IgD-negative memory B cell (primary cell): ENCODE data around the gene TRABD2A. TPM values are rescaled to one million over a fixed set of nuclear protein-coding genes. Genes with fewer than 3 reads are reported as not detected.

Experiments
- H3K27ac Mint-ChIP-seq, 3 donors: one replicate each; pipeline ENCODE4 v1.8.0; 2020 to 2022; ENCODE audit warnings: mild to moderate bottlenecking in 3 of 3, mixed read lengths in 3 of 3, moderate library complexity in 1 of 3
- H3K27me3 Mint-ChIP-seq: one replicate; pipeline ENCODE4 v1.8.0; 2021; ENCODE audit warnings: mixed read lengths
- H3K36me3 Mint-ChIP-seq: one replicate; pipeline ENCODE4 v1.8.0; 2020; ENCODE audit warnings: mild to moderate bottlenecking, mixed read lengths
- H3K4me1 Mint-ChIP-seq, 3 donors: one replicate each; pipeline ENCODE4 v1.8.0; 2020 to 2022; ENCODE audit warnings: mixed read lengths in 3 of 3, mild to moderate bottlenecking in 1 of 3
- H3K4me3 Mint-ChIP-seq, 4 donors: one replicate each; pipeline ENCODE4 v1.8.0; 2020 to 2022; ENCODE audit warnings: mild to moderate bottlenecking in 4 of 4, mixed read lengths in 4 of 4, moderate library complexity in 3 of 4
- H3K9me3 Mint-ChIP-seq, 3 donors: one replicate each; pipeline ENCODE4 v1.8.0; 2020 to 2021; ENCODE audit warnings: mixed read lengths in 3 of 3, mild to moderate bottlenecking in 1 of 3
- polyA plus RNA-seq: library from polyadenylated mRNA; unstranded; fragments of 300-500 nt; fragmentation: Illumina TruSeq; gene quantifications from one replicate; pipeline ENCODE4 v1.2.3, GENCODE V29; 2021

The TRABD2A gene
- polyA plus RNA-seq, 1 donor from 2014 or later: 5.7 TPM

- peaks cover 4% of the 10 kb centered on the region for H3K36me3 Mint-ChIP-seq
- no peaks in the 10 kb centered on the region for H3K9me3 Mint-ChIP-seq
- no peak overlapping the region for H3K27ac Mint-ChIP-seq
- no peak overlapping the region for H3K4me3 Mint-ChIP-seq
- H3K27me3 Mint-ChIP-seq: no peaks in the 10 kb centered on the region
- peaks cover 12 to 18% (median 13%) of the 10 kb centered on the region in 3 donors for H3K4me1 Mint-ChIP-seq
Measured at GRCh38 chr2:84815146-84815545, 65.7 kb downstream of the TRABD2A start.

- Mint-ChIP-seq H3K4me3 (no peak overlapping the region), H3K27ac (no peak overlapping the region), H3K36me3 (peaks cover 2% of the 10 kb centered on the region), H3K9me3 (no peaks in the 10 kb centered on the region), H3K4me1 (peaks cover 5 to 6% (median 5%) of the 10 kb centered on the region in 3 donors), H3K27me3 (peaks cover 6% of the 10 kb centered on the region)
Measured at GRCh38 chr2:84811839-84812431, 68.9 kb downstream of the TRABD2A start.

- Mint-ChIP-seq H3K27ac (peak overlapping the region in 1 of 3 donors; percentile 9), H3K27me3 (peaks cover 6% of the 10 kb centered on the region), H3K4me1 (no peaks in the 10 kb centered on the region), H3K4me3 (no peak overlapping the region), H3K9me3 (no peaks in the 10 kb centered on the region), H3K36me3 (peaks cover 1% of the 10 kb centered on the region)
Measured at GRCh38 chr2:84808279-84808678, 72.6 kb downstream of the TRABD2A start.

- no peaks in the 10 kb centered on the region for H3K4me1 Mint-ChIP-seq
- H3K4me3 Mint-ChIP-seq: no peak overlapping the region
- peaks cover 9% of the 10 kb centered on the region for H3K36me3 Mint-ChIP-seq
- peaks cover 6% of the 10 kb centered on the region for H3K27me3 Mint-ChIP-seq
- no peak overlapping the region for H3K27ac Mint-ChIP-seq
- no peaks in the 10 kb centered on the region for H3K9me3 Mint-ChIP-seq
Measured at GRCh38 chr2:84807063-84807485, 73.8 kb downstream of the TRABD2A start.

GRCh38 chr2:84805250-84805958, 75.5 kb downstream of the TRABD2A start:
- Mint-ChIP-seq H3K4me1 (peaks cover 0 to 2% (median 0%) of the 10 kb centered on the region in 3 donors), H3K9me3 (peaks cover 0 to 3% (median 0%) of the 10 kb centered on the region in 3 donors), H3K27me3 (peaks cover 8% of the 10 kb centered on the region), H3K27ac (no peak overlapping the region), H3K36me3 (peaks cover 10% of the 10 kb centered on the region), H3K4me3 (no peak overlapping the region)

- Mint-ChIP-seq H3K36me3 (peaks cover 10% of the 10 kb centered on the region), H3K4me1 (peaks cover 0 to 6% (median 4%) of the 10 kb centered on the region in 3 donors), H3K9me3 (peaks cover 0 to 3% (median 0%) of the 10 kb centered on the region in 3 donors), H3K27me3 (peaks cover 5% of the 10 kb centered on the region), H3K4me3 (peak overlapping the region in 1 of 4 donors; percentile 35), H3K27ac (no peak overlapping the region)
Measured at GRCh38 chr2:84801811-84802210, 79.1 kb downstream of the TRABD2A start.

GRCh38 chr2:84800194-84800805, 80.6 kb downstream of the TRABD2A start:
- H3K36me3 Mint-ChIP-seq: peaks cover 8% of the 10 kb centered on the region
- peaks cover 0 to 3% (median 0%) of the 10 kb centered on the region in 3 donors for H3K9me3 Mint-ChIP-seq
- H3K4me1 Mint-ChIP-seq: peaks cover 0 to 6% (median 4%) of the 10 kb centered on the region in 3 donors
- no peak overlapping the region for H3K27ac Mint-ChIP-seq
- H3K27me3 Mint-ChIP-seq: peaks cover 5% of the 10 kb centered on the region
- H3K4me3 Mint-ChIP-seq: peak overlapping the region in 1 of 4 donors; percentile 35

- Mint-ChIP-seq H3K27me3 (peaks cover 5% of the 10 kb centered on the region), H3K4me1 (peaks cover 0 to 6% (median 4%) of the 10 kb centered on the region in 3 donors), H3K27ac (no peak overlapping the region), H3K4me3 (no peak overlapping the region), H3K9me3 (peaks cover 0 to 3% (median 0%) of the 10 kb centered on the region in 3 donors), H3K36me3 (peaks cover 8% of the 10 kb centered on the region)
Measured at GRCh38 chr2:84799772-84800171, 81.1 kb downstream of the TRABD2A start.

- H3K27ac Mint-ChIP-seq: no peak overlapping the region
- peaks cover 0 to 6% (median 4%) of the 10 kb centered on the region in 3 donors for H3K4me1 Mint-ChIP-seq
- H3K4me3 Mint-ChIP-seq: no peak overlapping the region
- H3K36me3 Mint-ChIP-seq: peaks cover 3% of the 10 kb centered on the region
- H3K9me3 Mint-ChIP-seq: peaks cover 0 to 4% (median 3%) of the 10 kb centered on the region in 3 donors
- H3K27me3 Mint-ChIP-seq: peaks cover 5% of the 10 kb centered on the region
Measured at GRCh38 chr2:84797271-84797670, 83.6 kb downstream of the TRABD2A start.

- H3K4me1 Mint-ChIP-seq: peaks cover 0 to 6% (median 4%) of the 10 kb centered on the region in 3 donors
- H3K27me3 Mint-ChIP-seq: peaks cover 5% of the 10 kb centered on the region
- no peak overlapping the region for H3K4me3 Mint-ChIP-seq
- H3K27ac Mint-ChIP-seq: no peak overlapping the region
- H3K36me3 Mint-ChIP-seq: no peaks in the 10 kb centered on the region
- H3K9me3 Mint-ChIP-seq: peaks cover 0 to 4% (median 3%) of the 10 kb centered on the region in 3 donors
Measured at GRCh38 chr2:84796798-84797197, 84.1 kb downstream of the TRABD2A start.

GRCh38 chr2:84793641-84794040, 87.2 kb downstream of the TRABD2A start:
- Mint-ChIP-seq H3K36me3 (peaks cover 2% of the 10 kb centered on the region), H3K27ac (no peak overlapping the region), H3K4me1 (no peaks in the 10 kb centered on the region), H3K9me3 (peaks cover 0 to 4% (median 0%) of the 10 kb centered on the region in 3 donors), H3K4me3 (no peak overlapping the region), H3K27me3 (peaks cover 3% of the 10 kb centered on the region)

- Mint-ChIP-seq H3K4me1 (no peaks in the 10 kb centered on the region), H3K36me3 (peaks cover 2% of the 10 kb centered on the region), H3K9me3 (peaks cover 0 to 4% (median 0%) of the 10 kb centered on the region in 3 donors), H3K27ac (no peak overlapping the region), H3K27me3 (no peaks in the 10 kb centered on the region), H3K4me3 (no peak overlapping the region)
Measured at GRCh38 chr2:84792856-84793522, 87.9 kb downstream of the TRABD2A start.

GRCh38 chr2:84788498-84788897, 92.4 kb downstream of the TRABD2A start:
- Mint-ChIP-seq H3K9me3 (peaks cover 0 to 3% (median 0%) of the 10 kb centered on the region in 3 donors), H3K4me3 (no peak overlapping the region), H3K27me3 (no peaks in the 10 kb centered on the region), H3K27ac (no peak overlapping the region), H3K4me1 (peaks cover 0 to under 1% (median 0%) of the 10 kb centered on the region in 3 donors), H3K36me3 (peaks cover 5% of the 10 kb centered on the region)

- H3K27me3 Mint-ChIP-seq: no peaks in the 10 kb centered on the region
- H3K36me3 Mint-ChIP-seq: peaks cover 5% of the 10 kb centered on the region
- no peak overlapping the region for H3K4me3 Mint-ChIP-seq
- H3K9me3 Mint-ChIP-seq: no peaks in the 10 kb centered on the region
- H3K27ac Mint-ChIP-seq: no peak overlapping the region
- H3K4me1 Mint-ChIP-seq: peaks cover 2 to 5% (median 3%) of the 10 kb centered on the region in 3 donors
Measured at GRCh38 chr2:84788027-84788426, 92.9 kb downstream of the TRABD2A start.

- H3K27me3 Mint-ChIP-seq: no peaks in the 10 kb centered on the region
- H3K36me3 Mint-ChIP-seq: peaks cover 5% of the 10 kb centered on the region
- H3K4me1 Mint-ChIP-seq: peaks cover 6 to 20% (median 16%) of the 10 kb centered on the region in 3 donors
- H3K27ac Mint-ChIP-seq: no peak overlapping the region
- H3K9me3 Mint-ChIP-seq: no peaks in the 10 kb centered on the region
- H3K4me3 Mint-ChIP-seq: no peak overlapping the region
Measured at GRCh38 chr2:84786601-84787000, 94.3 kb downstream of the TRABD2A start.
